GM12878 (cell line): ENCODE results near the gene SLC19A3. TPM values are rescaled to one million over a fixed set of nuclear protein-coding genes. Genes with fewer than 3 reads are reported as not detected.

ENCODE experiments used
- ATAC-seq: fragments of 200-7000 bp; cut with Tn5 transposase; 3 replicates; pipeline ENCODE4 v1.9.1; 2020; ENCODE audit warnings: mild to moderate bottlenecking, moderate library complexity
- Bru-seq: library from RNA; stranded (reverse); fragments of 400-500 nt; gene quantifications from one replicate; lab custom pipeline; 2021; lab: Mats Ljungman, UMichigan
- BruChase-seq, 2 experiments: library from RNA; stranded (reverse); fragments of 400-500 nt; gene quantifications; one replicate each; lab custom pipeline; 2021; lab: Mats Ljungman, UMichigan
- BruUV-seq: library from RNA; stranded (reverse); fragments of 400-500 nt; replicated peaks from 2 replicates; lab custom pipeline; 2021; lab: Mats Ljungman, UMichigan
- CTCF ChIA-PET: fragments of 300-600 bp; sonication (Branson Sonifier 250); formaldehyde crosslinking; extraction: SDS; loops from one replicate; lab custom pipeline; 2021; ENCODE audit warnings: inconsistent platforms; lab: Yijun Ruan, JAX
- POLR2A ChIA-PET: fragments of 350-600 bp; formaldehyde crosslinking; extraction: SDS; loops from one replicate; lab custom pipeline; 2021; ENCODE audit warnings: inconsistent platforms; lab: Charles Lee
- RAD21 ChIA-PET: fragments of 300-600 bp; sonication (Branson Sonifier 250); formaldehyde crosslinking; loops from one replicate; lab custom pipeline; 2023; ENCODE audit warnings: antibody characterized with exemption; ENCODE audit not compliant: unreplicated experiment; lab: Charles Lee
- SMC1A ChIA-PET: fragments of 300-600 bp; sonication (Branson Sonifier 250); formaldehyde crosslinking; loops from one replicate; lab custom pipeline; 2023; ENCODE audit not compliant: unreplicated experiment, uncharacterized antibody; lab: Charles Lee
- DNase-seq: peaks from one replicate; pipeline ENCODE4 v3.0.0-alpha.2; 2011; ENCODE audit warnings: low read depth, low spot score
- FAIRE-seq: peaks from 3 replicates; lab custom pipeline; 2011; peaks lifted over from hg19 to GRCh38; lab: Jason Lieb, UNC
- H2AFZ ChIP-seq: 2 replicates; pipeline ENCODE4 v1.6.0; 2011; ENCODE audit warnings: low read depth, low read length, control low read depth; ENCODE audit not compliant: control insufficient read depth
- H3K27ac ChIP-seq: 2 replicates; pipeline ENCODE4 v1.5.1; 2011; ENCODE audit warnings: control low read depth; ENCODE audit not compliant: control insufficient read depth, insufficient read depth
- H3K27me3 ChIP-seq, 2 experiments: replicated peaks in 1 of 2; 2 replicates each; pipeline versions ENCODE4 v1.6.0 to v1.6.1; 2011; ENCODE audit warnings: low read length in 1 of 2; ENCODE audit not compliant: control insufficient read depth in 2 of 2, insufficient read depth in 2 of 2
- H3K36me3 ChIP-seq, 2 experiments: 2 replicates each; pipeline ENCODE4 v1.5.1; 2011; ENCODE audit warnings: low read length in 1 of 2; ENCODE audit not compliant: control insufficient read depth in 2 of 2, insufficient read depth in 2 of 2
- H3K4me1 ChIP-seq: 2 replicates; pipeline ENCODE4 v1.6.1; 2011; ENCODE audit warnings: mild to moderate bottlenecking, low read length, moderate library complexity, mixed read lengths; ENCODE audit not compliant: control insufficient read depth, insufficient read depth
- H3K4me2 ChIP-seq: 2 replicates; pipeline ENCODE4 v1.6.0; 2011; ENCODE audit warnings: control low read depth; ENCODE audit not compliant: control insufficient read depth, insufficient read depth
- H3K4me3 ChIP-seq: fragments of 200-600 bp; sonication (generic); 2 replicates; pipeline ENCODE4 v1.5.1; 2016
- H3K79me2 ChIP-seq: 2 replicates; pipeline ENCODE4 v1.6.0; 2011; ENCODE audit warnings: low read length; ENCODE audit not compliant: control insufficient read depth, insufficient read depth
- H3K9ac ChIP-seq: 2 replicates; pipeline ENCODE4 v1.8.0; 2011; ENCODE audit warnings: low read length, control low read depth, mixed read lengths; ENCODE audit not compliant: control insufficient read depth, insufficient read depth
- H3K9me3 ChIP-seq: replicated peaks from 3 replicates; pipeline ENCODE4 v1.5.1; 2011; ENCODE audit warnings: mild to moderate bottlenecking, low read length; ENCODE audit not compliant: control insufficient read depth, insufficient read depth
- H4K20me1 ChIP-seq: 2 replicates; pipeline ENCODE4 v1.6.0; 2011; ENCODE audit not compliant: control insufficient read depth, insufficient read depth
- CREM ChIP-seq: IDR thresholded peaks from 2 replicates; pipeline ENCODE4 v1.6.1; 2014; ENCODE audit warnings: antibody characterized with exemption, low read depth
- CTCF ChIP-seq, 3 experiments: IDR thresholded peaks in 2 of 3; conservative IDR thresholded peaks in 1 of 3; 2 replicates each; pipeline ENCODE4 v1.5.1; 2011; ENCODE audit warnings: low read depth in 3 of 3, low read length in 3 of 3, mild to moderate bottlenecking in 3 of 3, control low read depth in 2 of 3, moderate library complexity in 2 of 3, inconsistent platforms in 1 of 3, mixed read lengths in 1 of 3; ENCODE audit not compliant: control insufficient read depth in 2 of 3, insufficient read depth in 1 of 3; ENCODE audit errors: extremely low read depth in 1 of 3
- HDAC2 ChIP-seq: fragments of 200-600 bp; sonication (generic); IDR thresholded peaks from 2 replicates; pipeline ENCODE4 v1.6.1; 2017
- HDAC6 ChIP-seq: fragments of 200-600 bp; sonication (generic); IDR thresholded peaks from one replicate; pipeline ENCODE4 v1.8.0; 2017; ENCODE audit warnings: antibody characterized with exemption; ENCODE audit not compliant: unreplicated experiment
- NBN ChIP-seq: fragments of 450-650 bp; IDR thresholded peaks from 2 replicates; pipeline ENCODE4 v1.6.1; 2016
- NR2F1 ChIP-seq: fragments of 450-650 bp; conservative IDR thresholded peaks from 2 replicates; pipeline ENCODE4 v1.6.1; 2017; ENCODE audit warnings: mild to moderate bottlenecking
- SPI1 ChIP-seq: IDR thresholded peaks from 2 replicates; pipeline ENCODE4 v1.6.1; 2011; ENCODE audit warnings: low read depth, mild to moderate bottlenecking, low read length, moderate library complexity, borderline replicate concordance; ENCODE audit not compliant: insufficient read depth
- TCF12 ChIP-seq: IDR thresholded peaks from 2 replicates; pipeline ENCODE4 v1.6.1; 2011; ENCODE audit warnings: low read depth, mild to moderate bottlenecking, low read length
- ZNF207 ChIP-seq: fragments of 450-650 bp; IDR thresholded peaks from 2 replicates; pipeline ENCODE4 v1.6.1; 2014; ENCODE audit warnings: antibody characterized with exemption, mild to moderate bottlenecking, borderline replicate concordance
- WGBS: methylation state at CpG from one replicate; pipeline ENCODE4 v1.1.6; 2016; ENCODE audit warnings: low lambda C conversion rate; ENCODE audit not compliant: insufficient replicate concordance, insufficient coverage; ENCODE audit errors: missing lambda C conversion rate; 5-methylcytosine and 5-hydroxymethylcytosine counted together
- in situ Hi-C: fragments of 300-500 bp; cut with MboI; formaldehyde crosslinking; loops from 9 replicates; pipeline ENCODE4 v1.14.3; 2018; ENCODE audit warnings: mixed read lengths
- intact Hi-C: fragments of 100-400 bp; cut with micrococcal nuclease; formaldehyde crosslinking; loops from one replicate; pipeline ENCODE4 v1.14.2; 2022; ENCODE audit not compliant: unreplicated experiment
- long read RNA-seq, 2 experiments: library from polyadenylated mRNA; unstranded; transcript quantifications; one replicate each; pipeline ENCODE4 v2.0.0, GENCODE V29; 2019 to 2020
- polyA minus RNA-seq, 3 experiments: library from RNA; depleted of rRNA, polyadenylated mRNA; stranded (reverse); fragments of >200 nt; gene quantifications; 2 replicates each; pipeline ENCODE4 v1.2.3, GENCODE V29; 2011
- polyA plus RNA-seq, 11 experiments: library from polyadenylated mRNA; depleted of rRNA in 4 of 11; unstranded in 6 of 11; stranded (reverse) in 5 of 11; fragments of >200 nt; fragmentation: Nextera tagmentation in 4 of 11; fragmentation: Illumina TruSeq in 1 of 11; extraction: Ambion mirVana in 4 of 11; extraction: Trizol in 1 of 11; gene quantifications; 1 replicate in 1 of 11; 2 replicates in 10 of 11; pipeline versions ENCODE4 v1.2.1 to v1.2.3, GENCODE V29; 2011 to 2016; ENCODE audit warnings: inconsistent platforms in 2 of 11, missing spikeins in 2 of 11, low read depth in 1 of 11
- total RNA-seq, 4 experiments: library from RNA; depleted of rRNA in 3 of 4; stranded (reverse); fragments of >200 nt in 3 of 4; fragmentation: Illumina TruSeq in 1 of 4; extraction: Trizol in 1 of 4; gene quantifications; 2 replicates each; pipeline versions ENCODE4 v1.2.1 to v1.2.3, GENCODE V29; 2013 to 2021

Gene SLC19A3
- total RNA-seq (2013; cell fraction: nucleolus; rRNA removed): not detected in 2 replicates
- total RNA-seq (2014; rRNA removed): 0.16 TPM in 1 of 2 replicates, not detected in the other
- not detected in 2 replicates for total RNA-seq (2014; rRNA removed; fragmentation: Illumina TruSeq; extraction: Trizol)
- total RNA-seq (2021): not detected in 2 replicates
- polyA plus RNA-seq (2011; ENCODE audit: low read depth): not detected
- polyA plus RNA-seq (2011; rRNA removed): not detected in 2 replicates
- polyA plus RNA-seq (2011; cell fraction: cytosol; rRNA removed): not detected in 2 replicates
- not detected in 2 replicates for polyA plus RNA-seq (2011; cell fraction: nucleus; rRNA removed)
- polyA plus RNA-seq (2012): not detected in 2 replicates
- not detected in 2 replicates for polyA plus RNA-seq (2014; fragmentation: Illumina TruSeq; extraction: Trizol)
- polyA plus RNA-seq (2014; fragmentation: Nextera tagmentation; extraction: Ambion mirVana): not detected
- not detected in 2 replicates for polyA plus RNA-seq (2014; rRNA removed)
- polyA plus RNA-seq (2016; fragmentation: Nextera tagmentation; extraction: Ambion mirVana): not detected
- not detected in 2 replicates for polyA minus RNA-seq (2011; rRNA and poly(A)+ RNA removed)
- polyA minus RNA-seq (2011; cell fraction: cytosol; rRNA and poly(A)+ RNA removed): not detected in 2 replicates
- not detected in 2 replicates for polyA minus RNA-seq (2011; cell fraction: nucleus; rRNA and poly(A)+ RNA removed)
- Bru-seq, nascent RNA: percentile 5 among the genes with signal in this experiment
- not detected for BruChase-seq, experiment 1, labeled RNA remaining after a 6-hour chase
- percentile 3 among the genes with signal in this experiment for BruChase-seq, experiment 2, labeled RNA remaining after a 2-hour chase
- long read RNA-seq, experiment 1: 0 reads
- long read RNA-seq, experiment 2: 0 reads

- no peaks in the 10 kb centered on the region for H4K20me1 ChIP-seq
- DNase-seq (no peak), ATAC-seq (no peak), FAIRE-seq (no peak)
- no peaks in the 10 kb centered on the region for H3K9me3 ChIP-seq
- H3K79me2 ChIP-seq: no peaks in the 10 kb centered on the region
- 44% methylated on average over 35 of the region's 35 CpGs for WGBS
- ChIA-PET RAD21 (no interaction called here), POLR2A (no interaction called here), SMC1A (interaction anchor here (1.4 kb wide), 1 partner anchor 48 kb away, joined by 3 read pairs; no protein-coding TSS in a partner anchor), CTCF (no interaction called here)
- no peaks in the 10 kb centered on the region for H3K4me1 ChIP-seq
- H2AFZ ChIP-seq: no peak within 1 kb of the TSS
- no TSS peak for BruUV-seq
- in situ Hi-C loops: no loop called here
- H3K36me3 ChIP-seq: no peaks in the 10 kb centered on the region
- intact Hi-C loops: no loop called here
- no peak within 1 kb of the TSS for H3K4me2 ChIP-seq
- no peak within 1 kb of the TSS for H3K27ac ChIP-seq
- no peak within 1 kb of the TSS for H3K4me3 ChIP-seq
- no peak for TF ChIP-seq NR2F1
- no peak for TF ChIP-seq ZNF207
- TF ChIP-seq SPI1: no peak
- TF ChIP-seq HDAC2: no peak
- TF ChIP-seq NBN: no peak
- TF ChIP-seq TCF12: no peak
- no peak for TF ChIP-seq HDAC6
- no peak for TF ChIP-seq CTCF (IDR thresholded peaks at IDR 0.05 in 2 of 3, conservative IDR thresholded peaks at IDR 0.05 in 1 of 3; ENCODE audit: control insufficient read depth in 2 of 3, extremely low read depth in 1 of 3, insufficient read depth in 1 of 3, low read depth in 3 of 3, low read length in 3 of 3)
- TF ChIP-seq CREM: no peak
- H3K9ac ChIP-seq: no peak within 1 kb of the TSS
- H3K27me3 ChIP-seq: no peaks in the 10 kb centered on the region
These were observed at the start of gene SLC19A3 for GRCh38 chr2:227717687-227718567. SLC19A3 (minus strand) TSS chr2:227718028; CDS start chr2:227702318, 15,710 bp downstream.
